Measurements from ENCODE around the gene RCSD1. TPM values are rescaled to one million over a fixed set of nuclear protein-coding genes. Genes with fewer than 3 reads are reported as not detected.

Gene RCSD1
- total and polyA plus RNA-seq, 11 donors = 14.1 to 51.5 (median 29.6) TPM

DNA sequence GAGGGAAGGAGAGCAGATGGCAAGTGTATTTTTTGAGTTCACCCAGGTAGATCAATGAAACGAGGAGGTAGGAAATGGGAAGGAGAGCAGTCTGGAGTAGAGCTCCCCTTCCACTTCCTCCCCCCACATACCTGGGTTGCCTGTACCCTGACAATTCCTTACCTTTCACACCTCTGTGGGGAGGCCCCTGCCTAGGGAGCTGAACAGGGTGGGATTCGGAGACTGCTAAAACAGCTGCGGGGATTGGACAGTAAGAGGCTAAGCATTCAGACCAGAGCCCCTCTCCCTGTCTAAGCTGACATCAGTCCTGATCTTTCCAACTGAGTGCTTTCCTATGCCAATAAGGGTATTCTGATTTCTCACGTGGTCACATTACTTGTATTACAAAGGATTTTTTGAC lies 14.5 kb downstream of the RCSD1 start:
- no peaks in the 10 kb centered on the region for H3K27me3 ChIP-seq
- DNase-seq (no peak), ATAC-seq (no peak)
- H3K27ac ChIP-seq = peak overlapping the region in 2 of 12 donors; percentile 1 to 15
- H3K36me3 ChIP-seq = peaks cover 0 to 56% (median 23%) of the 10 kb centered on the region in 9 donors
- intact Hi-C loops (cut with DNase I) = no loop called here
- H3K4me3 ChIP-seq = no peak overlapping the region
- no peak for TF ChIP-seq POLR2A (IDR thresholded peaks at IDR 0.05)
- TF ChIP-seq, protein P1, sequence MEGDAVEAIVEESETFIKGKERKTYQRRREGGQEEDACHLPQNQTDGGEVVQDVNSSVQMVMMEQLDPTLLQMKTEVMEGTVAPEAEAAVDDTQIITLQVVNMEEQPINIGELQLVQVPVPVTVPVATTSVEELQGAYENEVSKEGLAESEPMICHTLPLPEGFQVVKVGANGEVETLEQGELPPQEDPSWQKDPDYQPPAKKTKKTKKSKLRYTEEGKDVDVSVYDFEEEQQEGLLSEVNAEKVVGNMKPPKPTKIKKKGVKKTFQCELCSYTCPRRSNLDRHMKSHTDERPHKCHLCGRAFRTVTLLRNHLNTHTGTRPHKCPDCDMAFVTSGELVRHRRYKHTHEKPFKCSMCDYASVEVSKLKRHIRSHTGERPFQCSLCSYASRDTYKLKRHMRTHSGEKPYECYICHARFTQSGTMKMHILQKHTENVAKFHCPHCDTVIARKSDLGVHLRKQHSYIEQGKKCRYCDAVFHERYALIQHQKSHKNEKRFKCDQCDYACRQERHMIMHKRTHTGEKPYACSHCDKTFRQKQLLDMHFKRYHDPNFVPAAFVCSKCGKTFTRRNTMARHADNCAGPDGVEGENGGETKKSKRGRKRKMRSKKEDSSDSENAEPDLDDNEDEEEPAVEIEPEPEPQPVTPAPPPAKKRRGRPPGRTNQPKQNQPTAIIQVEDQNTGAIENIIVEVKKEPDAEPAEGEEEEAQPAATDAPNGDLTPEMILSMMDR (IDR thresholded peaks at IDR 0.05) = no peak
- 61 to 71% (median 64%) methylated on average over 4 of the region's 4 CpGs for WGBS, 4 donors
- H3K4me1 ChIP-seq = peaks cover 6 to 95% (median 34%) of the 10 kb centered on the region in 12 donors
- no peaks in the 10 kb centered on the region for H3K9me3 ChIP-seq

DNA sequence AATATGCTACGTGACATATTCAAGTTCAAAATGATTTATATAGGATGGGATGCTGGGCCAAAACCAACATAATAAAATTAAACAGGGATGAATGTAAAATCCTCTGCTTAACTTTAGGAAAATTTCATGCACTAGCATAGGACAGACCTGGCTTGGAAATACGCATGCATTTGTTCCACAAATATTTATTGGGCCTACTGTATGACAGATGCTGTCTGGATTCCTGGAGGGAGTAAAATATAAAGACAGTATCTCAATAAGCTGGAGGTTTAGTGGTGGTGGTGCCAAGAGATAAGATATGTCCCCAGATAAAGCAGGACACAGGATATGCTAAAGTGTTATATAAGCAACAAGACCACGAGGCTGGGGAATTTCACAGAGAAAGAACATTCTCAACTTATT lies 15.1 kb downstream of the RCSD1 start:
- 43 to 61% (median 50%) methylated on average over 3 of the region's 3 CpGs for WGBS, 4 donors
- H3K27me3 ChIP-seq = no peaks in the 10 kb centered on the region
- ATAC-seq (no peak), DNase-seq (no peak)
- H3K4me3 ChIP-seq = no peak overlapping the region
- H3K9me3 ChIP-seq = no peaks in the 10 kb centered on the region
- TF ChIP-seq POLR2A (IDR thresholded peaks at IDR 0.05) = no peak
- TF ChIP-seq, protein P1 (IDR thresholded peaks at IDR 0.05) = no peak
- intact Hi-C loops (cut with DNase I) = no loop called here
- H3K4me1 ChIP-seq = peaks cover 10 to 96% (median 40%) of the 10 kb centered on the region in 12 donors
- H3K36me3 ChIP-seq = peaks cover 0 to 50% (median 18%) of the 10 kb centered on the region in 9 donors
- H3K27ac ChIP-seq = peak overlapping the region in 2 of 12 donors; percentile 1 to 11

DNA sequence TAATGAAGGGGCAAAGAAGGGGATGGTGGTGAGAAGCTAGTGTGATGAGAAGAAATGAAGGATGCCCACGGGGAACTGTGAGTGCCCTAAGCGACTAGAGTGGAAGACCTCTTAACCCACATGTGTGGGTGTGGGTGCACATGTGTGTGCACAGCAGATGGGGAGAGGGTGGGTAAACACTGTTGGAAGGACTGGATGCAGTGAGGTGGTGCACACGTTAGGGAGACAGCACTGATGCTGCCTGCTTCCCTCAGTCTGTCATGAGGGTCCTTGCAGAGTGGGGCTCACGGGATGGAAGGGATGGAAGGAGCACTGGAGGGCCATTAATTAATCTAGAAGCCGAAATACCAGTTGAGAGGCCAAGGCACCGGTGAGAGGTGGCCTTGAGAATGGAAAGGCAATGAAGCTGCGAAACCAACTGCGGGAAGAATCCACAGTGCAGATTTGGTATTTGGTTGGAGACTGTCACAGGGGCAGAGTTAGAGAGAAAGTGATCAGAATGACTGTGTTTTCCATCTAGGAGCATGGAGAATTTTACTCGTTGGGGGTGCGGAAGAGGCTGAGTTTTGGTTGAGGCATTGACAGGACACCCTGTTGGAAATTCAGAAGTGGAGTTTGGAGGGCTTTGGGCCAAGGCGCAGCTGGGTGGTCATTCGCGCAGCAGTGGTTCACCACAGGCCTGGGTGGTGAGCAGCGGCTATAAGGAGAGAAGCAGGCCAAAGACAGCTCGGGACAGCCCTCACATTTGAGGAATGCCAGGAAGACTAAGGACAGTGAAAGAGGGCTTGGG lies 15.8 kb downstream of the RCSD1 start:
- 80 to 88% (median 86%) methylated on average over 15 of the region's 15 CpGs for WGBS, 4 donors
- peaks cover 10 to 97% (median 46%) of the 10 kb centered on the region in 12 donors for H3K4me1 ChIP-seq
- intact Hi-C loops (cut with DNase I) = no loop called here
- no peak for TF ChIP-seq POLR2A (IDR thresholded peaks at IDR 0.05)
- TF ChIP-seq, protein P1 (IDR thresholded peaks at IDR 0.05) = no peak
- H3K9me3 ChIP-seq = no peaks in the 10 kb centered on the region
- H3K4me3 ChIP-seq = no peak overlapping the region
- peak overlapping the region in 2 of 12 donors; percentile 1 to 11 for H3K27ac ChIP-seq
- peaks cover 0 to 43% (median 12%) of the 10 kb centered on the region in 9 donors for H3K36me3 ChIP-seq
- no peaks in the 10 kb centered on the region for H3K27me3 ChIP-seq
- no peak for ATAC-seq
- DNase-seq = no peak

DNA sequence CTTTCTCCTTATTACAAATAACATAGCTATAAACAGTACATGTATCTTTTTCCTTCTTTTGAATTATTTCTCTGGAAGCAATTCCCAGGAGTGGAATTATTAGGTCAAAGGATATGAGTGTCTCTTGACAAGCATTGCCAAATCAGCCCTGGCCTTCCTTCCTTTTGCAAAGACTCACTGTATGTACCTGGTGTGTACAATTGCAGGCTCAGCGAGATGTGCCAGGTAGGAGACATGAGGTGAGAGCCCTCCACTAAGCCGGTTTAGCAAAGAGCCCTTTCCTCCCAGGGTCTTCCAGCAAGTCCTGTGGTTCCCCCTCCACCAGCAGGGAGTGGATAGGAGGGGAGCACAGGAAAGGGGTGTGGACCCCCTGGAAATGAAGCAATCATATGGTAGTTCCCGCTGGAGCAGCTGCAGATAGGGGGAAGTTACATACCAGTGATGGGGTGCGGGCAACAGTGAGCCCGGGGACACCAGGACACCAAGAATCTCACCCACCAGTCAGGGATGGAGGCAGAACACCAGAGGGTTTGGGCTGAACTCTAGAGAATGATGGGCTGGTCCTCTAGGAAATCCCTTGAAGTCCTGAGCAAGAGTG lies 18.3 kb downstream of the RCSD1 start:
- no peak for TF ChIP-seq POLR2A (IDR thresholded peaks at IDR 0.05)
- TF ChIP-seq, protein P1 (IDR thresholded peaks at IDR 0.05) = no peak
- ATAC-seq (peak in 3 of 4 donors; percentile 21 to 23 (median 23)), DNase-seq (peak in 2 of 5 donors; percentile 40 to 47)
- Histone ChIP-seq H3K27me3 (no peaks in the 10 kb centered on the region), H3K27ac (peak overlapping the region; percentile 27 to 88 (median 76)), H3K4me3 (no peak overlapping the region), H3K4me1 (peaks cover 17 to 95% (median 72%) of the 10 kb centered on the region in 12 donors), H3K36me3 (peaks cover 0 to 19% (median 0%) of the 10 kb centered on the region in 9 donors), H3K9me3 (no peaks in the 10 kb centered on the region)
- 55 to 74% (median 65%) methylated on average over 5 of the region's 5 CpGs for WGBS, 4 donors
- intact Hi-C loops (cut with DNase I) = loop anchor here in 1 of 10 donors (2.0 kb wide), 1 partner anchor 18 kb away; the partner anchor contains the start of gene RCSD1
